ENCODE measurements around the gene CDCA3.

The CDCA3 gene

DNA sequence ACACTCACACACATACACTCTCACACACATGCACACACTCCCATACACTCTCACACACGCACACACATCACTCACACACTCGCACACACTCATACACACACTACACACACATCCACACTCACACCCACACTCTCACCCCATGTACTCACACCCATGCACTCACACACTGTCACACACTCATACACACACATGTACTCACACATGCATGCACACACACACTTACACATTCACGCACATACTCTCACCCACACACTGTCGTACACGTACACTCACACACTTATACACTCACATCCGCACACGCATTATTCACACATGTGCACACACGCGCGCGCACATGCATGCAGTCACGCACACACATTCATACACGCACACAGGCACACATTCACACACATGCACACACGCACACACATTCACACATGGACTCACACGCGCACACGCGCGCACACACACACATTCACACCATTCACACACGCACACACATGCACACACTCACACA, 33.4 kb downstream of the CDCA3 start:
- TF ChIP-seq, protein P1, sequence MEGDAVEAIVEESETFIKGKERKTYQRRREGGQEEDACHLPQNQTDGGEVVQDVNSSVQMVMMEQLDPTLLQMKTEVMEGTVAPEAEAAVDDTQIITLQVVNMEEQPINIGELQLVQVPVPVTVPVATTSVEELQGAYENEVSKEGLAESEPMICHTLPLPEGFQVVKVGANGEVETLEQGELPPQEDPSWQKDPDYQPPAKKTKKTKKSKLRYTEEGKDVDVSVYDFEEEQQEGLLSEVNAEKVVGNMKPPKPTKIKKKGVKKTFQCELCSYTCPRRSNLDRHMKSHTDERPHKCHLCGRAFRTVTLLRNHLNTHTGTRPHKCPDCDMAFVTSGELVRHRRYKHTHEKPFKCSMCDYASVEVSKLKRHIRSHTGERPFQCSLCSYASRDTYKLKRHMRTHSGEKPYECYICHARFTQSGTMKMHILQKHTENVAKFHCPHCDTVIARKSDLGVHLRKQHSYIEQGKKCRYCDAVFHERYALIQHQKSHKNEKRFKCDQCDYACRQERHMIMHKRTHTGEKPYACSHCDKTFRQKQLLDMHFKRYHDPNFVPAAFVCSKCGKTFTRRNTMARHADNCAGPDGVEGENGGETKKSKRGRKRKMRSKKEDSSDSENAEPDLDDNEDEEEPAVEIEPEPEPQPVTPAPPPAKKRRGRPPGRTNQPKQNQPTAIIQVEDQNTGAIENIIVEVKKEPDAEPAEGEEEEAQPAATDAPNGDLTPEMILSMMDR (conservative IDR thresholded peaks at IDR 0.05; ENCODE audit: low read depth, low read length), result no peak

DNA sequence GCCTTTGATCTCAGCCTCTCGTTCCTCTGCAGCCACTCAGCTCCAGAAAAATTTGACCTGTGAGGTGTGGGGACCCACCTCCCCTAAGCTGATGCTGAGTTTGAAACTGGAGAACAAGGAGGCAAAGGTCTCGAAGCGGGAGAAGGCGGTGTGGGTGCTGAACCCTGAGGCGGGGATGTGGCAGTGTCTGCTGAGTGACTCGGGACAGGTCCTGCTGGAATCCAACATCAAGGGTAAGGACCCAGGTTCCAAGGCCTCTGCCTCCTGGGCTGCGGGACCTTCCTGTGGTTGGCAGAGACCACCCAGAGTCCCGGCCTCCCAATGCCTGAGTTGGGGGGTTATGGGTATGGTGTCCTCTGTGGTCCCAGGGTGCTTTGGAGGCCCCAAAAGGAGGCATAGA, 34.0 kb downstream of the CDCA3 start:
- TF ChIP-seq, protein P1 (conservative IDR thresholded peaks at IDR 0.05; ENCODE audit: low read depth, low read length), result no peak
- H3K4me3 ChIP-seq (ENCODE audit: low read depth, low read length), result no peak overlapping the region
- DNase-seq (ENCODE audit: low read depth), result no peak

More for the DNA sequence above, 33.4 kb downstream of the CDCA3 start:
- DNase-seq (ENCODE audit: low read depth), result no peak
- H3K4me3 ChIP-seq (ENCODE audit: low read depth, low read length), result no peak overlapping the region

DNA sequence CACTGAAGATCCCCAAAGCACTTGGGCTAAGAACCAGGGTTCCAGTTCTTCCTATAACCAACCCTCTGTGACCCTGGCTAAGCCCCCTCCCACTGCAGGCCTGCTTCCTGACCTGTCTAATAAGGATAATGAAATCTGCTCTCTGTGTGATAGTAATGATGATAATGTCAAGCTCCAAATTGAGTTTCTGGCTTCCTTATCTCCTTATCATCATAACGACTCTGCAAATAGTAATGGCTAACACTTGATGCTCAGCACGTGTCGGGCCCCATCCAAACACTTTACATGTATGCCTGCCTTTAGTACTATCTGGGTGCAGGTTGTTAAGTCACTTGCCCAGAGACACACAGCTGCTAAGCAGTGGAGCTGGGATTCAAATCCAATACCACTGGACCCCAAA, 34.5 kb downstream of the CDCA3 start:
- TF ChIP-seq, protein P1 (conservative IDR thresholded peaks at IDR 0.05; ENCODE audit: low read depth, low read length), result no peak
- DNase-seq (ENCODE audit: low read depth), result no peak
- no peak overlapping the region for H3K4me3 ChIP-seq (ENCODE audit: low read depth, low read length)

DNA sequence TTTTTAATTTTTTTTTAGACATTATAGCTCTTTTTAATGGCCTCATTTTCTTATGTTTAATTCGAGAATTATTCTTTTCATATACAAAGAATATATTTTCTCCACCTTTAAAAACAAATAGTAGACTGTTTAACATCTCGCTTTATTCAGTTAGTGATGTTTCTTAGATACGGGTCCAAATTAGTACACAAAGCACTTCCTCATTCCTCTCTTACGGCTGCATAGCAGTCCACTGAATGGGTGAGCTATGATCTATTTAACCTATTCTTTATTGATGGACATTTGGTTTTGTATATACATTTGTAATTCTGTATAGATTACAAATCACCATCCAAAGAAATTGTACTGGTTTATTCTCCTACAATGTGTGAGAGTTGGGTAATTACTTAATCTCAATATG, 37.7 kb downstream of the CDCA3 start:
- DNase-seq (ENCODE audit: low read depth), result no peak
- no peak overlapping the region for H3K4me3 ChIP-seq (ENCODE audit: low read depth, low read length)
- TF ChIP-seq, protein P1 (conservative IDR thresholded peaks at IDR 0.05; ENCODE audit: low read depth, low read length), result no peak

DNA sequence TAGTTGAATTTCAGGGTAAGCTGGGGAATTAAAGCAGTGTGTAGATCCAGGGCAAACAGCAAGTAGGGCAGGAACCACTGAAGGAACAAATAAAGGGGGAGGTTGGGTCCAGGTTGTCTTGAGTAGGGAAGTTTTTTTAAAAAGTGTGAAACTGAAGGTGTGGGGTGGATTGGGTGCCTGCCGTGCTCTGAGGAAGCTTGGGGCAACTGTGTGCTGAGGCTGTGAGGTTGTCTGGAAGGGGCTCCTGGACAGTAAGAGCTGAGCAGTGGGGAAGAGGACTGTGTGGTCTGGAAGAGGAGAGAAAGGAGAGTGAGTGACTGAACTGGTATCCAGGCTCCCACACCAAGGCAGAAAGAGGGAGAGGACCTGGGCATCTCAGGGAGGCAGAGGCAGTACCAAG, 40.3 kb downstream of the CDCA3 start:
- H3K4me3 ChIP-seq (ENCODE audit: low read depth, low read length), result no peak overlapping the region
- TF ChIP-seq, protein P1 (conservative IDR thresholded peaks at IDR 0.05; ENCODE audit: low read depth, low read length), result no peak
- DNase-seq (ENCODE audit: low read depth), result no peak

DNA sequence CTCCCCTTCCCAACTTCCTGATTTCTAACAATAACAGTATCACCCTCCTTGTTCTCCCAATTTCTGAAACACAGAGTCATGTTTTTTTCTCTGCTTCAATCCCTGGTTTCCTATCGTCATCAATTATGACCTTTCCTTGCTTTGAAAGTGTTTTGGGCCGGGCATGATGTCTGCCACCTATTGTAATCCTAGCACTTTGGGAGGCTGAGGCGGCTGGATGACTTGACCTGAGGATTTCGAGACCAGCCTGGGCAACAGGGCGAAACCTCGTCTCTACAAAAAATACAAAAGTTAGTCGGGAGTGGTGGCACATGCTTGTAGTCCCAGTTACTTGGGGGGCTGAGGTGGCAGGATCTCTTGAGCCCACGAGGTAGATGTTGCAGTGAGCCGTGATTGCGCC, 42.0 kb downstream of the CDCA3 start:
- TF ChIP-seq, protein P1 (conservative IDR thresholded peaks at IDR 0.05; ENCODE audit: low read depth, low read length), result no peak
- no peak overlapping the region for H3K4me3 ChIP-seq (ENCODE audit: low read depth, low read length)
- no peak for DNase-seq (ENCODE audit: low read depth)

DNA sequence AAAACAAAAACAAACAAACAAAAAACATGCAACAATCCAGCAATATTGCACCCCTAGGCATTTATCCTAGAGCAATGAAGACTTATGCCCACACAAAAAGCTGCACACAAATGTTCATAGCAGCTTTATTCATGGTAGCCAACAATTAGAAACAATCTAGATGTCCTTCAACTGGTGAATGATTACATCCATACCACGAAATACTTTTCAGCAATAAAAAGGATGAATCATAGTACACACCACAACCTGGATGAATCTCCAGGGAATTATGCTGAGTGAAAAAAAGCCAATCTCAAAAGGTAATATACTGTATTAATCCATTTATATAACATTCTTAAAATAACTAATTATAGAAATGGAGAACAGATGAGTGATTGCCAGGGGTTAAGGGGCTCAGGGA, 43.9 kb downstream of the CDCA3 start:
- DNase-seq (ENCODE audit: low read depth), result no peak
- TF ChIP-seq, protein P1 (conservative IDR thresholded peaks at IDR 0.05; ENCODE audit: low read depth, low read length), result no peak
- H3K4me3 ChIP-seq (ENCODE audit: low read depth, low read length), result no peak overlapping the region
